ENCODE measurements around the gene ISCA2.

DNA sequence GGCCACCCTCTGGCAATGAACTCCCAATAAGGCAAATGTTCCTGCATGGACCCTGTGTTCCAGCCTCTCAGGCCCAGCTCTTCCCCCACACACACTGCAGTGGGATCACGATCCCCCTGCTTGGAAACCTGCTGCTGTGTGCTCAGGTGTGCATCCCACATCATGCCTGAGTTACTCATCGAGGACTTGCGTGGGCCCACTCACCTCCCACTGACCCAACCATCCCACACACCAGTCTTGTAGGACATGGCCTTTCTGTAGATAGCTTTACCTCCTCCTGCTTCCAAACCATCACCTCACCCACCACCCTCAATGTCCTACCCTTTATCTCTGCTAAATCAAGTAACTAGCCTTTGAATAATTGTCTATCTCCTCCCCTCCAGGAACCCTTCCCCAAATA, 25.1 kb upstream of the ISCA2 start:
- TF ChIP-seq, protein P1, sequence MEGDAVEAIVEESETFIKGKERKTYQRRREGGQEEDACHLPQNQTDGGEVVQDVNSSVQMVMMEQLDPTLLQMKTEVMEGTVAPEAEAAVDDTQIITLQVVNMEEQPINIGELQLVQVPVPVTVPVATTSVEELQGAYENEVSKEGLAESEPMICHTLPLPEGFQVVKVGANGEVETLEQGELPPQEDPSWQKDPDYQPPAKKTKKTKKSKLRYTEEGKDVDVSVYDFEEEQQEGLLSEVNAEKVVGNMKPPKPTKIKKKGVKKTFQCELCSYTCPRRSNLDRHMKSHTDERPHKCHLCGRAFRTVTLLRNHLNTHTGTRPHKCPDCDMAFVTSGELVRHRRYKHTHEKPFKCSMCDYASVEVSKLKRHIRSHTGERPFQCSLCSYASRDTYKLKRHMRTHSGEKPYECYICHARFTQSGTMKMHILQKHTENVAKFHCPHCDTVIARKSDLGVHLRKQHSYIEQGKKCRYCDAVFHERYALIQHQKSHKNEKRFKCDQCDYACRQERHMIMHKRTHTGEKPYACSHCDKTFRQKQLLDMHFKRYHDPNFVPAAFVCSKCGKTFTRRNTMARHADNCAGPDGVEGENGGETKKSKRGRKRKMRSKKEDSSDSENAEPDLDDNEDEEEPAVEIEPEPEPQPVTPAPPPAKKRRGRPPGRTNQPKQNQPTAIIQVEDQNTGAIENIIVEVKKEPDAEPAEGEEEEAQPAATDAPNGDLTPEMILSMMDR (conservative IDR thresholded peaks at IDR 0.05 in 1 of 2, IDR thresholded peaks at IDR 0.05 in 1 of 2; ENCODE audit: low read depth in 1 of 2, low read length in 2 of 2) = no peak
- TF ChIP-seq EZH2 (IDR thresholded peaks at IDR 0.05; ENCODE audit: low read length, missing control alignments) = no peak
